H1 (cell line): Measurements from ENCODE around the gene MANF. TPM values are rescaled to one million over a fixed set of nuclear protein-coding genes. Genes with fewer than 3 reads are reported as not detected.

Experiments
- EZH2 ChIP-seq: fragments of 200-600 bp; sonication (generic); IDR thresholded peaks from 2 replicates; pipeline ENCODE4 v1.7.1; 2012; ENCODE audit warnings: low read depth, mild to moderate bottlenecking, moderate library complexity, low read length, inconsistent platforms; ENCODE audit not compliant: severe bottlenecking
- HDAC2 ChIP-seq, 2 experiments: fragments of 300-600 bp in 1 of 2; sonication (generic) in 1 of 2; IDR thresholded peaks; 2 replicates each; pipeline ENCODE4 v1.6.1; 2011 to 2012; ENCODE audit warnings: low read depth in 2 of 2, low read length in 2 of 2, mild to moderate bottlenecking in 2 of 2, moderate library complexity in 2 of 2, borderline replicate concordance in 1 of 2, inconsistent platforms in 1 of 2
- NRF1 ChIP-seq: IDR thresholded peaks from 2 replicates; pipeline ENCODE4 v1.6.1; 2011; ENCODE audit warnings: mild to moderate bottlenecking, low read depth, low read length, improper control_type of control experiment
- RNF2 ChIP-seq: fragments of 200-900, 300-1000 bp; sonication (generic); IDR thresholded peaks from 2 replicates; pipeline ENCODE4 v1.7.1; 2016; ENCODE audit warnings: borderline replicate concordance, low read depth, mild to moderate bottlenecking, antibody characterized with exemption, low read length; ENCODE audit not compliant: poor library complexity, severe bottlenecking; ENCODE audit errors: missing control alignments
- SIN3A ChIP-seq, 2 experiments: IDR thresholded peaks in 1 of 2; conservative IDR thresholded peaks in 1 of 2; 2 replicates each; pipeline ENCODE4 v1.6.1; 2011 to 2012; ENCODE audit warnings: low read length in 2 of 2, improper control_type of control experiment in 1 of 2, low read depth in 1 of 2, mild to moderate bottlenecking in 1 of 2
- SUZ12 ChIP-seq: fragments of 200-600 bp; sonication (generic); IDR thresholded peaks from 2 replicates; pipeline ENCODE4 v1.6.1; 2012; ENCODE audit warnings: mild to moderate bottlenecking, inconsistent platforms, low read length, moderate library complexity, mixed read lengths
- polyA plus RNA-seq, 7 experiments: library from polyadenylated mRNA; depleted of rRNA in 3 of 7; stranded (reverse) in 5 of 7; unstranded in 2 of 7; fragments of >200 nt in 5 of 7; fragments of 200-250 nt in 2 of 7; gene quantifications; 1 replicate in 5 of 7; 2 replicates in 1 of 7; 4 replicates in 1 of 7; pipeline versions ENCODE4 v1.2.1 to v1.2.3, GENCODE V29; 2011 to 2013; ENCODE audit warnings: missing spikeins in 2 of 7, mixed read lengths in 2 of 7
- total RNA-seq: library from RNA; stranded (reverse); fragmentation: NEBNext Ultra II Directional; extraction: Animal tissue kit (Norgen Biotek cat#: 25700); gene quantifications from 2 replicates; pipeline ENCODE4 v1.2.1, GENCODE V29; 2021
- TF ChIP-seq, protein P1 (sequence below): IDR thresholded peaks from 2 replicates; pipeline ENCODE4 v1.6.1; 2011; ENCODE audit warnings: low read depth, mild to moderate bottlenecking, low read length; ENCODE audit not compliant: insufficient read depth

Gene MANF
- total and polyA plus RNA-seq, 2 of the 8 experiments (the other 6 are each of a cell fraction or from before 2014, with no cell fraction given) = 37.5 to 159 TPM

GRCh38 chr3:51382947-51383578 is 2.0 kb upstream of the MANF start (continued):
- no peak for TF ChIP-seq RNF2
- TF ChIP-seq SUZ12 = no peak
- no peak for TF ChIP-seq SIN3A (conservative IDR thresholded peaks at IDR 0.05 in 1 of 2, IDR thresholded peaks at IDR 0.05 in 1 of 2; ENCODE audit: low read depth in 1 of 2, low read length in 2 of 2)
- TF ChIP-seq NRF1 = no peak
- no peak for TF ChIP-seq HDAC2 (IDR thresholded peaks at IDR 0.05; ENCODE audit: borderline replicate concordance in 1 of 2, low read depth in 2 of 2, low read length in 2 of 2)
- TF ChIP-seq, protein P1, sequence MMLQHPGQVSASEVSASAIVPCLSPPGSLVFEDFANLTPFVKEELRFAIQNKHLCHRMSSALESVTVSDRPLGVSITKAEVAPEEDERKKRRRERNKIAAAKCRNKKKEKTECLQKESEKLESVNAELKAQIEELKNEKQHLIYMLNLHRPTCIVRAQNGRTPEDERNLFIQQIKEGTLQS = no peak
- no peak for TF ChIP-seq EZH2
